A549 (cell line): ENCODE data around the gene PARP1. TPM values are rescaled to one million over a fixed set of nuclear protein-coding genes. Genes with fewer than 3 reads are reported as not detected.
A peak's percentile ranks its signal among the peaks of the same experiment; 100 is the strongest.

ENCODE experiments used
- ATAC-seq, 2 experiments: fragments of 200-7000 bp in 1 of 2; fragments of >200 bp in 1 of 2; cut with Nextera tagmentation in 1 of 2; cut with Tn5 transposase in 1 of 2; 3 replicates each; pipeline versions ENCODE4 v1.8.0 to v1.9.1; 2018 to 2020; ENCODE audit warnings: mild to moderate bottlenecking in 1 of 2, moderate library complexity in 1 of 2
- CTCF ChIA-PET: fragments of 300-600 bp; sonication (Branson Sonifier 250); formaldehyde crosslinking; extraction: SDS; loops from one replicate; lab custom pipeline; 2021; ENCODE audit warnings: antibody characterized with exemption, inconsistent platforms; lab: Yijun Ruan, JAX
- POLR2A ChIA-PET: fragments of 350-600 bp; formaldehyde crosslinking; extraction: SDS; loops from one replicate; lab custom pipeline; 2021; ENCODE audit warnings: antibody characterized with exemption, inconsistent platforms; lab: Yijun Ruan, JAX
- DNase-seq, 2 experiments: peaks; one replicate each; pipeline versions ENCODE4 v3.0.0 to v3.0.0-alpha.2; 2011 to 2016; ENCODE audit warnings: low read depth in 1 of 2, low spot score in 1 of 2
- FAIRE-seq: peaks from 2 replicates; lab custom pipeline; 2011; peaks lifted over from hg19 to GRCh38; lab: Jason Lieb, UNC
- H3K27ac ChIP-seq, 2 experiments: fragments of >200 bp; sonication (Bioruptor Twin); formaldehyde crosslinking; 3 replicates each; pipeline ENCODE4 v1.5.1; 2016 to 2017
- H3K4me1 ChIP-seq: fragments of >200 bp; sonication (Bioruptor Twin); formaldehyde crosslinking; 3 replicates; pipeline ENCODE4 v1.6.1; 2016
- H3K4me2 ChIP-seq: fragments of >200 bp; sonication (Bioruptor Twin); formaldehyde crosslinking; 3 replicates; pipeline ENCODE4 v1.6.1; 2016
- H3K4me3 ChIP-seq: fragments of >200 bp; sonication (Bioruptor Twin); formaldehyde crosslinking; 3 replicates; pipeline ENCODE4 v1.5.1; 2016
- H3K9me3 ChIP-seq: fragments of >200 bp; sonication (Bioruptor Twin); formaldehyde crosslinking; 3 replicates; pipeline ENCODE4 v1.6.1; 2016
- ATOH8 ChIP-seq: fragments of 250-450 bp; sonication (Bioruptor Pico); IDR thresholded peaks from 2 replicates; pipeline ENCODE4 v1.5.0; 2020; ENCODE audit warnings: low read depth, mild to moderate bottlenecking, moderate library complexity
- BCL3 ChIP-seq: fragments of >200 bp; sonication (Bioruptor Twin); formaldehyde crosslinking; IDR thresholded peaks from 3 replicates; pipeline ENCODE4 v1.6.1; 2016
- CEBPB ChIP-seq, 2 experiments: fragments of >200 bp in 1 of 2; sonication (Bioruptor Twin) in 1 of 2; formaldehyde crosslinking in 1 of 2; IDR thresholded peaks; 2 replicates each; pipeline ENCODE4 v1.6.1; 2012 to 2016
- CHD4 ChIP-seq: fragments of 200-600 bp; sonication (generic); IDR thresholded peaks from 2 replicates; pipeline ENCODE4 v1.6.1; 2016; ENCODE audit warnings: antibody characterized with exemption, mild to moderate bottlenecking, borderline replicate concordance
- EHF ChIP-seq: fragments of 250-450 bp; sonication (Bioruptor Pico); IDR thresholded peaks from 2 replicates; pipeline ENCODE4 v1.5.0; 2020; ENCODE audit warnings: mild to moderate bottlenecking
- EHMT2 ChIP-seq: fragments of 200-600 bp; sonication (generic); IDR thresholded peaks from 2 replicates; pipeline ENCODE4 v1.6.1; 2016; ENCODE audit warnings: antibody characterized with exemption, low read depth, mild to moderate bottlenecking, moderate library complexity
- FOSB ChIP-seq: fragments of 250-450 bp; sonication (Bioruptor Pico); IDR thresholded peaks from 2 replicates; pipeline ENCODE4 v1.5.0; 2020; ENCODE audit warnings: mild to moderate bottlenecking, moderate library complexity
- HES2 ChIP-seq: fragments of >200 bp; sonication (Bioruptor Twin); formaldehyde crosslinking; IDR thresholded peaks from 2 replicates; pipeline ENCODE4 v1.6.1; 2016
- HEYL ChIP-seq: fragments of 250-450 bp; sonication (Bioruptor Pico); IDR thresholded peaks from 2 replicates; pipeline ENCODE4 v1.8.0; 2021; ENCODE audit warnings: mild to moderate bottlenecking, moderate library complexity
- HOXA7 ChIP-seq: fragments of 250-450 bp; sonication (Bioruptor Pico); IDR thresholded peaks from 2 replicates; pipeline ENCODE4 v1.5.0; 2020; ENCODE audit warnings: mild to moderate bottlenecking, moderate library complexity
- HOXB13 ChIP-seq: fragments of 250-450 bp; sonication (Bioruptor Pico); IDR thresholded peaks from 2 replicates; pipeline ENCODE4 v1.5.0; 2020; ENCODE audit warnings: low read depth, mild to moderate bottlenecking, moderate library complexity
- HOXB5 ChIP-seq: fragments of 250-450 bp; sonication (Bioruptor Pico); IDR thresholded peaks from 2 replicates; pipeline ENCODE4 v1.5.0; 2020; ENCODE audit warnings: mild to moderate bottlenecking, moderate library complexity
- KDM5A ChIP-seq: fragments of 200-600 bp; sonication (generic); IDR thresholded peaks from 2 replicates; pipeline ENCODE4 v1.6.1; 2016; ENCODE audit warnings: antibody characterized with exemption, mild to moderate bottlenecking
- RCOR1 ChIP-seq: fragments of 150-350 bp; IDR thresholded peaks from 2 replicates; pipeline ENCODE4 v1.6.1; 2014; ENCODE audit warnings: antibody characterized with exemption, low read length, low read depth
- RNF2 ChIP-seq: fragments of 200-600 bp; sonication (generic); IDR thresholded peaks from 2 replicates; pipeline ENCODE4 v1.6.1; 2016; ENCODE audit warnings: low read depth, mild to moderate bottlenecking, antibody characterized with exemption, moderate library complexity, borderline replicate concordance
- SREBF2 ChIP-seq: fragments of 450-650 bp; IDR thresholded peaks from 2 replicates; pipeline ENCODE4 v1.6.1; 2014; ENCODE audit warnings: mild to moderate bottlenecking, moderate library complexity
- ZC3H11A ChIP-seq: fragments of 450-650 bp; IDR thresholded peaks from 2 replicates; pipeline ENCODE4 v1.6.1; 2014; ENCODE audit warnings: antibody characterized with exemption, mild to moderate bottlenecking
- WGBS: methylation state at CpG from one replicate; pipeline ENCODE4 v1.1.6; 2017; ENCODE audit errors: missing lambda C conversion rate; 5-methylcytosine and 5-hydroxymethylcytosine counted together
- polyA plus RNA-seq, 4 experiments: library from polyadenylated mRNA; depleted of rRNA in 3 of 4; stranded (reverse); fragments of >200 nt; fragmentation: RNase III in 1 of 4; extraction: RNeasy Plus Mini Kit Qiagen cat#74134 plus additional on column Dnase treatment in 1 of 4; gene quantifications; 2 replicates in 3 of 4; 3 replicates in 1 of 4; pipeline ENCODE4 v1.2.3, GENCODE V29; 2011 to 2017
- TF ChIP-seq, protein P1 (sequence below): fragments of 150-350 bp; IDR thresholded peaks from 2 replicates; pipeline ENCODE4 v1.6.1; 2014; ENCODE audit warnings: low read depth, mild to moderate bottlenecking, low read length
- TF ChIP-seq, protein P2 (sequence below): IDR thresholded peaks from 2 replicates; pipeline ENCODE4 v1.6.1; 2012
- TF ChIP-seq, protein P3 (sequence below): fragments of >200 bp; sonication (Bioruptor Twin); formaldehyde crosslinking; IDR thresholded peaks from 3 replicates; pipeline ENCODE4 v1.5.1; 2016
- TF ChIP-seq, protein P4 (sequence below): fragments of 450-650 bp; IDR thresholded peaks from 2 replicates; pipeline ENCODE4 v1.6.1; 2014; ENCODE audit warnings: antibody characterized with exemption

PARP1 gene
- polyA plus RNA-seq, 2 of the 4 experiments (the other 2 are of a cell fraction) = 125 to 134 TPM

DNA sequence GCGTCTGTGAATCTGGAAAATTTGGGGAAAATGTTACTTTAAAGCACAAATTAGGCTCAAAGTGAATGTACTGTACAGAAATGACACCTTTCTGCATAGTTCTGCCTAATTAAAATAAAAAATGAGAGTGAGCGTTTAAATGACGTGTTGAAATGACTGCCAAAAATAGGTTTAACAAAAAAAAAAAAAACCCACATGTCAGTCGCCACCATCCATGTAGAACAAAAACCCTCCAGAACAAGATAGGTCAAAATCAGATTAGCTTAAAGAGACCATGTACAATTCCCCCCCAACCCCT, 745 bp downstream of the PARP1 start (continued):
- TF ChIP-seq, protein P1, sequence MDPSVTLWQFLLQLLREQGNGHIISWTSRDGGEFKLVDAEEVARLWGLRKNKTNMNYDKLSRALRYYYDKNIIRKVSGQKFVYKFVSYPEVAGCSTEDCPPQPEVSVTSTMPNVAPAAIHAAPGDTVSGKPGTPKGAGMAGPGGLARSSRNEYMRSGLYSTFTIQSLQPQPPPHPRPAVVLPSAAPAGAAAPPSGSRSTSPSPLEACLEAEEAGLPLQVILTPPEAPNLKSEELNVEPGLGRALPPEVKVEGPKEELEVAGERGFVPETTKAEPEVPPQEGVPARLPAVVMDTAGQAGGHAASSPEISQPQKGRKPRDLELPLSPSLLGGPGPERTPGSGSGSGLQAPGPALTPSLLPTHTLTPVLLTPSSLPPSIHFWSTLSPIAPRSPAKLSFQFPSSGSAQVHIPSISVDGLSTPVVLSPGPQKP = no peak
- TF ChIP-seq HES2 = no peak
- TF ChIP-seq, all 56 proteins: peak for 0

GRCh38 chr1:226406401-226406881, 1.5 kb downstream of the PARP1 start:
- ATAC-seq (no peak), FAIRE-seq (no peak), DNase-seq (peak; percentile 17 to 28)
- Histone ChIP-seq H3K9me3 (no peaks in the 10 kb centered on the region), H3K4me3 (peak overlapping the region; percentile 67), H3K4me2 (peak overlapping the region; percentile 95), H3K27ac (peak overlapping the region; percentile 74 to 95; a peak in 4 of 6 replicates), H3K4me1 (peaks cover 31% of the 10 kb centered on the region)
- 9% methylated on average over 10 of the region's 10 CpGs for whole genome bisulfite sequencing
- ChIA-PET POLR2A (no interaction called here), CTCF (interaction anchor here (0.9 to 2.7 kb wide), 8 partner anchors 16 to 330 kb away, joined by 3 to 10 read pairs (median 4); no protein-coding TSS in a partner anchor)
- TF ChIP-seq CEBPB (IDR thresholded peaks at IDR 0.05) (peak in 1 of 2 experiments; percentile 71; a peak in 1 of 4 replicates), BCL3 (no peak)
- TF ChIP-seq, all 56 proteins: peak for 1

GRCh38 chr1:226405411-226405988, 2.4 kb downstream of the PARP1 start:
- no peaks in the 10 kb centered on the region for H3K9me3 ChIP-seq
- H3K4me3 ChIP-seq = no peak overlapping the region
- H3K4me1 ChIP-seq = peaks cover 31% of the 10 kb centered on the region
- POLR2A ChIA-PET = no interaction called here
- H3K27ac ChIP-seq = peak overlapping the region in 1 of 2 experiments; percentile 8; a peak in 1 of 6 replicates
- CTCF ChIA-PET = interaction anchor here (0.9 to 2.7 kb wide), 7 partner anchors 13 to 228 kb away, joined by 3 to 7 read pairs (median 4); no protein-coding TSS in a partner anchor
- ATAC-seq = no peak
- TF ChIP-seq EHF (CRISPR knock-in tag) (no peak), HOXA7 (CRISPR knock-in tag) (no peak), ATOH8 (CRISPR knock-in tag) (no peak), RNF2 (no peak), CEBPB (IDR thresholded peaks at IDR 0.05) (no peak), HOXB13 (CRISPR knock-in tag) (no peak), HEYL (CRISPR knock-in tag) (no peak), ZC3H11A (no peak), RCOR1 (no peak), FOSB (CRISPR knock-in tag) (no peak), SREBF2 (no peak), CHD4 (no peak), HOXB5 (CRISPR knock-in tag) (no peak), EHMT2 (no peak), KDM5A (no peak)
- TF ChIP-seq, protein P2, sequence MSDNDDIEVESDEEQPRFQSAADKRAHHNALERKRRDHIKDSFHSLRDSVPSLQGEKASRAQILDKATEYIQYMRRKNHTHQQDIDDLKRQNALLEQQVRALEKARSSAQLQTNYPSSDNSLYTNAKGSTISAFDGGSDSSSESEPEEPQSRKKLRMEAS = no peak
- TF ChIP-seq, protein P3, sequence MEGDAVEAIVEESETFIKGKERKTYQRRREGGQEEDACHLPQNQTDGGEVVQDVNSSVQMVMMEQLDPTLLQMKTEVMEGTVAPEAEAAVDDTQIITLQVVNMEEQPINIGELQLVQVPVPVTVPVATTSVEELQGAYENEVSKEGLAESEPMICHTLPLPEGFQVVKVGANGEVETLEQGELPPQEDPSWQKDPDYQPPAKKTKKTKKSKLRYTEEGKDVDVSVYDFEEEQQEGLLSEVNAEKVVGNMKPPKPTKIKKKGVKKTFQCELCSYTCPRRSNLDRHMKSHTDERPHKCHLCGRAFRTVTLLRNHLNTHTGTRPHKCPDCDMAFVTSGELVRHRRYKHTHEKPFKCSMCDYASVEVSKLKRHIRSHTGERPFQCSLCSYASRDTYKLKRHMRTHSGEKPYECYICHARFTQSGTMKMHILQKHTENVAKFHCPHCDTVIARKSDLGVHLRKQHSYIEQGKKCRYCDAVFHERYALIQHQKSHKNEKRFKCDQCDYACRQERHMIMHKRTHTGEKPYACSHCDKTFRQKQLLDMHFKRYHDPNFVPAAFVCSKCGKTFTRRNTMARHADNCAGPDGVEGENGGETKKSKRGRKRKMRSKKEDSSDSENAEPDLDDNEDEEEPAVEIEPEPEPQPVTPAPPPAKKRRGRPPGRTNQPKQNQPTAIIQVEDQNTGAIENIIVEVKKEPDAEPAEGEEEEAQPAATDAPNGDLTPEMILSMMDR = no peak
- TF ChIP-seq, protein P4, sequence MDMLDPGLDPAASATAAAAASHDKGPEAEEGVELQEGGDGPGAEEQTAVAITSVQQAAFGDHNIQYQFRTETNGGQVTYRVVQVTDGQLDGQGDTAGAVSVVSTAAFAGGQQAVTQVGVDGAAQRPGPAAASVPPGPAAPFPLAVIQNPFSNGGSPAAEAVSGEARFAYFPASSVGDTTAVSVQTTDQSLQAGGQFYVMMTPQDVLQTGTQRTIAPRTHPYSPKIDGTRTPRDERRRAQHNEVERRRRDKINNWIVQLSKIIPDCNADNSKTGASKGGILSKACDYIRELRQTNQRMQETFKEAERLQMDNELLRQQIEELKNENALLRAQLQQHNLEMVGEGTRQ = no peak
- TF ChIP-seq, all 56 proteins: peak for 0
- DNase-seq (no peak), FAIRE-seq (no peak)
- WGBS = 87% methylated on average over 16 of the region's 16 CpGs
- peak overlapping the region; percentile 95 for H3K4me2 ChIP-seq
